GM12878 (cell line): ENCODE data around the gene EYS. TPM values are rescaled to one million over a fixed set of nuclear protein-coding genes. Genes with fewer than 3 reads are reported as not detected.

ENCODE experiments used
- ATAC-seq: fragments of 200-7000 bp; cut with Tn5 transposase; 3 replicates; pipeline ENCODE4 v1.9.1; 2020; ENCODE audit warnings: mild to moderate bottlenecking, moderate library complexity
- BruUV-seq: library from RNA; stranded (reverse); fragments of 400-500 nt; replicated peaks from 2 replicates; lab custom pipeline; 2021; lab: Mats Ljungman, UMichigan
- CTCF ChIA-PET: fragments of 300-600 bp; sonication (Branson Sonifier 250); formaldehyde crosslinking; extraction: SDS; loops from one replicate; lab custom pipeline; 2021; ENCODE audit warnings: inconsistent platforms; lab: Yijun Ruan, JAX
- POLR2A ChIA-PET: fragments of 350-600 bp; formaldehyde crosslinking; extraction: SDS; loops from one replicate; lab custom pipeline; 2021; ENCODE audit warnings: inconsistent platforms; lab: Charles Lee
- RAD21 ChIA-PET: fragments of 300-600 bp; sonication (Branson Sonifier 250); formaldehyde crosslinking; loops from one replicate; lab custom pipeline; 2023; ENCODE audit warnings: antibody characterized with exemption; ENCODE audit not compliant: unreplicated experiment; lab: Charles Lee
- SMC1A ChIA-PET: fragments of 300-600 bp; sonication (Branson Sonifier 250); formaldehyde crosslinking; loops from one replicate; lab custom pipeline; 2023; ENCODE audit not compliant: unreplicated experiment, uncharacterized antibody; lab: Charles Lee
- DNase-seq: peaks from one replicate; pipeline ENCODE4 v3.0.0-alpha.2; 2011; ENCODE audit warnings: low read depth, low spot score
- FAIRE-seq: peaks from 3 replicates; lab custom pipeline; 2011; peaks lifted over from hg19 to GRCh38; lab: Jason Lieb, UNC
- H2AFZ ChIP-seq: 2 replicates; pipeline ENCODE4 v1.6.0; 2011; ENCODE audit warnings: low read depth, low read length, control low read depth; ENCODE audit not compliant: control insufficient read depth
- H3K27ac ChIP-seq: 2 replicates; pipeline ENCODE4 v1.5.1; 2011; ENCODE audit warnings: control low read depth; ENCODE audit not compliant: control insufficient read depth, insufficient read depth
- H3K27me3 ChIP-seq, 2 experiments: replicated peaks in 1 of 2; 2 replicates each; pipeline versions ENCODE4 v1.6.0 to v1.6.1; 2011; ENCODE audit warnings: low read length in 1 of 2; ENCODE audit not compliant: control insufficient read depth in 2 of 2, insufficient read depth in 2 of 2
- H3K36me3 ChIP-seq, 2 experiments: 2 replicates each; pipeline ENCODE4 v1.5.1; 2011; ENCODE audit warnings: low read length in 1 of 2; ENCODE audit not compliant: control insufficient read depth in 2 of 2, insufficient read depth in 2 of 2
- H3K4me1 ChIP-seq: 2 replicates; pipeline ENCODE4 v1.6.1; 2011; ENCODE audit warnings: mild to moderate bottlenecking, low read length, moderate library complexity, mixed read lengths; ENCODE audit not compliant: control insufficient read depth, insufficient read depth
- H3K4me2 ChIP-seq: 2 replicates; pipeline ENCODE4 v1.6.0; 2011; ENCODE audit warnings: control low read depth; ENCODE audit not compliant: control insufficient read depth, insufficient read depth
- H3K4me3 ChIP-seq: fragments of 200-600 bp; sonication (generic); 2 replicates; pipeline ENCODE4 v1.5.1; 2016
- H3K79me2 ChIP-seq: 2 replicates; pipeline ENCODE4 v1.6.0; 2011; ENCODE audit warnings: low read length; ENCODE audit not compliant: control insufficient read depth, insufficient read depth
- H3K9ac ChIP-seq: 2 replicates; pipeline ENCODE4 v1.8.0; 2011; ENCODE audit warnings: low read length, control low read depth, mixed read lengths; ENCODE audit not compliant: control insufficient read depth, insufficient read depth
- H3K9me3 ChIP-seq: replicated peaks from 3 replicates; pipeline ENCODE4 v1.5.1; 2011; ENCODE audit warnings: mild to moderate bottlenecking, low read length; ENCODE audit not compliant: control insufficient read depth, insufficient read depth
- H4K20me1 ChIP-seq: 2 replicates; pipeline ENCODE4 v1.6.0; 2011; ENCODE audit not compliant: control insufficient read depth, insufficient read depth
- ASH2L ChIP-seq: fragments of 300-600, 200-600 bp; sonication (generic); IDR thresholded peaks from 2 replicates; pipeline ENCODE4 v1.6.1; 2017; ENCODE audit warnings: low read depth, mild to moderate bottlenecking, borderline replicate concordance
- BMI1 ChIP-seq: fragments of 450-650 bp; IDR thresholded peaks from 2 replicates; pipeline ENCODE4 v1.6.1; 2016; ENCODE audit warnings: mild to moderate bottlenecking, moderate library complexity, borderline replicate concordance
- CEBPZ ChIP-seq: fragments of 150-350 bp; IDR thresholded peaks from 2 replicates; pipeline ENCODE4 v1.6.1; 2016; ENCODE audit warnings: low read depth, low read length
- ESRRA ChIP-seq: IDR thresholded peaks from 2 replicates; pipeline ENCODE4 v1.6.1; 2012; ENCODE audit warnings: mild to moderate bottlenecking, low read length, improper control_type of control experiment
- KLF5 ChIP-seq: fragments of 450-650 bp; IDR thresholded peaks from 2 replicates; pipeline ENCODE4 v1.6.1; 2014; ENCODE audit warnings: mild to moderate bottlenecking; ENCODE audit not compliant: partially characterized antibody
- MEF2A ChIP-seq: IDR thresholded peaks from 2 replicates; pipeline ENCODE4 v1.6.1; 2011; ENCODE audit warnings: low read depth, mild to moderate bottlenecking, low read length, moderate library complexity; ENCODE audit not compliant: insufficient read depth
- MYB ChIP-seq: fragments of 150-350 bp; IDR thresholded peaks from 2 replicates; pipeline ENCODE4 v1.6.1; 2014; ENCODE audit warnings: mild to moderate bottlenecking, low read depth, low read length, borderline replicate concordance
- NFYA ChIP-seq: IDR thresholded peaks from 2 replicates; pipeline ENCODE4 v1.6.1; 2011; ENCODE audit warnings: low read depth, mild to moderate bottlenecking, low read length, improper control_type of control experiment, borderline replicate concordance
- RAD51 ChIP-seq: fragments of 450-650 bp; IDR thresholded peaks from 2 replicates; pipeline ENCODE4 v1.6.1; 2016; ENCODE audit warnings: moderate library complexity, mild to moderate bottlenecking, inconsistent platforms
- SKIL ChIP-seq: fragments of 450-650 bp; IDR thresholded peaks from 2 replicates; pipeline ENCODE4 v1.6.1; 2017; ENCODE audit warnings: mild to moderate bottlenecking, low read depth, inconsistent platforms; ENCODE audit not compliant: poor library complexity, severe bottlenecking
- SP1 ChIP-seq: IDR thresholded peaks from one replicate; pipeline ENCODE4 v1.6.1; 2011; ENCODE audit warnings: low read depth, low read length
- TBL1XR1 ChIP-seq: IDR thresholded peaks from 2 replicates; pipeline ENCODE4 v1.6.1; 2012; ENCODE audit warnings: low read depth, low read length, improper control_type of control experiment
- WRNIP1 ChIP-seq: IDR thresholded peaks from 2 replicates; pipeline ENCODE4 v1.6.1; 2011; ENCODE audit warnings: low read depth, low read length, improper control_type of control experiment, borderline replicate concordance
- ZNF217 ChIP-seq: fragments of 450-650 bp; IDR thresholded peaks from 2 replicates; pipeline ENCODE4 v1.6.1; 2017; ENCODE audit warnings: antibody characterized with exemption, mild to moderate bottlenecking
- ZNF592 ChIP-seq: fragments of 450-650 bp; IDR thresholded peaks from 2 replicates; pipeline ENCODE4 v1.6.1; 2017; ENCODE audit warnings: mild to moderate bottlenecking, moderate library complexity
- ZSCAN29 ChIP-seq: fragments of 450-650 bp; IDR thresholded peaks from 2 replicates; pipeline ENCODE4 v1.6.1; 2017; ENCODE audit warnings: mild to moderate bottlenecking, moderate library complexity
- WGBS: methylation state at CpG from one replicate; pipeline ENCODE4 v1.1.6; 2016; ENCODE audit warnings: low lambda C conversion rate; ENCODE audit not compliant: insufficient replicate concordance, insufficient coverage; ENCODE audit errors: missing lambda C conversion rate; 5-methylcytosine and 5-hydroxymethylcytosine counted together
- in situ Hi-C: fragments of 300-500 bp; cut with MboI; formaldehyde crosslinking; loops from 9 replicates; pipeline ENCODE4 v1.14.3; 2018; ENCODE audit warnings: mixed read lengths
- intact Hi-C: fragments of 100-400 bp; cut with micrococcal nuclease; formaldehyde crosslinking; loops from one replicate; pipeline ENCODE4 v1.14.2; 2022; ENCODE audit not compliant: unreplicated experiment
- polyA plus RNA-seq, 11 experiments: library from polyadenylated mRNA; depleted of rRNA in 4 of 11; unstranded in 6 of 11; stranded (reverse) in 5 of 11; fragments of >200 nt; fragmentation: Nextera tagmentation in 4 of 11; fragmentation: Illumina TruSeq in 1 of 11; extraction: Ambion mirVana in 4 of 11; extraction: Trizol in 1 of 11; gene quantifications; 1 replicate in 1 of 11; 2 replicates in 10 of 11; pipeline versions ENCODE4 v1.2.1 to v1.2.3, GENCODE V29; 2011 to 2016; ENCODE audit warnings: inconsistent platforms in 2 of 11, missing spikeins in 2 of 11, low read depth in 1 of 11
- total RNA-seq, 4 experiments: library from RNA; depleted of rRNA in 3 of 4; stranded (reverse); fragments of >200 nt in 3 of 4; fragmentation: Illumina TruSeq in 1 of 4; extraction: Trizol in 1 of 4; gene quantifications; 2 replicates each; pipeline versions ENCODE4 v1.2.1 to v1.2.3, GENCODE V29; 2013 to 2021

The EYS gene
- total and polyA plus RNA-seq, 10 of the 15 experiments (the other 5 are each of a cell fraction or from before 2014, with no cell fraction given), result under 0.01 to 0.14 (median 0.02) TPM; not detected in 1

- no peaks in the 10 kb centered on the region for H3K79me2 ChIP-seq
- no TSS peak for BruUV-seq
- FAIRE-seq (no peak), ATAC-seq (no peak), DNase-seq (no peak)
- intact Hi-C loops (no loop called here), in situ Hi-C loops (no loop called here)
- H3K4me3 ChIP-seq, result no peak overlapping the region
- 7% methylated on average over 2 of the region's 2 CpGs for WGBS
- no peaks in the 10 kb centered on the region for H3K27me3 ChIP-seq
- H3K36me3 ChIP-seq, result no peaks in the 10 kb centered on the region
- TF ChIP-seq ZSCAN29, result no peak
- TF ChIP-seq CEBPZ, result no peak
- no peak for TF ChIP-seq NFYA
- no peak for TF ChIP-seq RAD51
- TF ChIP-seq SP1, result no peak
- no peak for TF ChIP-seq BMI1
- TF ChIP-seq ZNF592, result no peak
- no peak for TF ChIP-seq TBL1XR1
- TF ChIP-seq ZNF217, result no peak
- no peak for TF ChIP-seq WRNIP1
- no peak for TF ChIP-seq MYB
- no peak for TF ChIP-seq ASH2L
- TF ChIP-seq SKIL, result no peak
- TF ChIP-seq MEF2A, result no peak
- TF ChIP-seq ESRRA, result no peak
- TF ChIP-seq KLF5, result no peak
- CTCF ChIA-PET, result no interaction called here
- POLR2A ChIA-PET, result no interaction called here
- H3K9me3 ChIP-seq, result no peaks in the 10 kb centered on the region
- H3K9ac ChIP-seq, result no peak overlapping the region
- H3K27ac ChIP-seq, result no peak overlapping the region
- H4K20me1 ChIP-seq, result no peaks in the 10 kb centered on the region
- SMC1A ChIA-PET, result no interaction called here
- H3K4me2 ChIP-seq, result no peak overlapping the region
- RAD21 ChIA-PET, result no interaction called here
- H3K4me1 ChIP-seq, result no peaks in the 10 kb centered on the region
- H2AFZ ChIP-seq, result no peak overlapping the region
These were observed 1167.1 kb downstream of the EYS start for GRCh38 chr6:64539917-64540316.
